GM23248 (cell line): ENCODE data around the gene PTPN18. TPM values are rescaled to one million over a fixed set of nuclear protein-coding genes. Genes with fewer than 3 reads are reported as not detected.

Experiments
- DNase-seq: peaks from one replicate; pipeline ENCODE4 v3.0.0-alpha.2; 2015
- H2AFZ ChIP-seq: fragments of 200-600 bp; sonication (generic); 2 replicates; pipeline ENCODE4 v1.6.1; 2016; ENCODE audit warnings: antibody characterized with exemption
- H3F3A ChIP-seq: fragments of 200-600 bp; sonication (generic); 2 replicates; pipeline ENCODE4 v1.6.1; 2016; ENCODE audit warnings: mild to moderate bottlenecking, antibody characterized with exemption, mixed run types; ENCODE audit not compliant: insufficient read depth
- H3K27ac ChIP-seq: fragments of 200-600 bp; sonication (generic); 2 replicates; pipeline ENCODE4 v1.5.1; 2016; ENCODE audit warnings: mild to moderate bottlenecking
- H3K27me3 ChIP-seq: fragments of 200-600 bp; sonication (generic); replicated peaks from 2 replicates; pipeline ENCODE4 v1.6.1; 2016; ENCODE audit warnings: mild to moderate bottlenecking; ENCODE audit not compliant: insufficient read depth
- H3K36me3 ChIP-seq: fragments of 200-600 bp; sonication (generic); 2 replicates; pipeline ENCODE4 v1.6.1; 2016; ENCODE audit warnings: low read depth, mild to moderate bottlenecking
- H3K4me1 ChIP-seq: fragments of 200-600 bp; sonication (generic); 2 replicates; pipeline ENCODE4 v1.6.1; 2016; ENCODE audit warnings: mild to moderate bottlenecking; ENCODE audit not compliant: insufficient read depth
- H3K4me2 ChIP-seq: fragments of 200-600 bp; sonication (generic); one replicate; pipeline ENCODE4 v1.6.1; 2016; ENCODE audit warnings: mild to moderate bottlenecking; ENCODE audit not compliant: unreplicated experiment
- H3K4me3 ChIP-seq: fragments of 200-600 bp; sonication (generic); 2 replicates; pipeline ENCODE4 v1.5.1; 2016; ENCODE audit warnings: mild to moderate bottlenecking
- H3K79me2 ChIP-seq: fragments of 200-600 bp; sonication (generic); 2 replicates; pipeline ENCODE4 v1.6.1; 2016; ENCODE audit warnings: mild to moderate bottlenecking; ENCODE audit not compliant: insufficient read depth
- H3K9ac ChIP-seq: fragments of 200-600 bp; sonication (generic); 2 replicates; pipeline ENCODE4 v1.6.1; 2016; ENCODE audit warnings: mild to moderate bottlenecking
- H3K9me2 ChIP-seq: fragments of 200-600 bp; sonication (generic); 2 replicates; pipeline ENCODE4 v1.6.1; 2016; ENCODE audit warnings: mixed run types, mild to moderate bottlenecking, moderate library complexity; ENCODE audit not compliant: insufficient read depth
- H3K9me3 ChIP-seq: fragments of 200-600 bp; sonication (generic); one replicate; pipeline ENCODE4 v1.6.1; 2017; ENCODE audit warnings: low read depth
- H4K20me1 ChIP-seq: fragments of 200-600 bp; sonication (generic); 2 replicates; pipeline ENCODE4 v1.6.0; 2016; ENCODE audit not compliant: insufficient read depth
- EZH2 ChIP-seq: fragments of 200-600 bp; sonication (generic); IDR thresholded peaks from 2 replicates; pipeline ENCODE4 v1.6.1; 2018; ENCODE audit warnings: antibody characterized with exemption, mild to moderate bottlenecking; ENCODE audit not compliant: insufficient read depth, poor library complexity, severe bottlenecking
- EZH2phosphoT487 ChIP-seq: fragments of 200-600 bp; sonication (generic); IDR thresholded peaks from 2 replicates; pipeline ENCODE4 v1.6.1; 2018; ENCODE audit warnings: antibody characterized with exemption, moderate library complexity, mild to moderate bottlenecking, low read depth; ENCODE audit not compliant: insufficient read depth
- WGBS, 2 experiments: methylation state at CpG; one replicate each; pipeline ENCODE4 v1.1.6; 2015 to 2017; ENCODE audit warnings: low lambda C conversion rate in 2 of 2, low coverage in 1 of 2; ENCODE audit errors: missing lambda C conversion rate in 2 of 2; 5-methylcytosine and 5-hydroxymethylcytosine counted together
- in situ Hi-C: fragments of 300-500 bp; cut with MboI; formaldehyde crosslinking; loops from 2 replicates; pipeline ENCODE4 v1.15.0; 2020
- polyA plus RNA-seq: library from polyadenylated mRNA; unstranded; fragments of >200 nt; fragmentation: Nextera tagmentation; extraction: Ambion mirVana; gene quantifications from 2 replicates; pipeline ENCODE4 v1.2.1, GENCODE V29; 2016
- total RNA-seq: library from RNA; depleted of rRNA; stranded (reverse); fragments of >200 nt; shearing (Covaris generic); gene quantifications from 2 replicates; pipeline ENCODE4 v1.2.3, GENCODE V29; 2014

The PTPN18 gene
- total and polyA plus RNA-seq, 2 experiments from 2014 or later: 17.5 to 19.2 TPM

DNA sequence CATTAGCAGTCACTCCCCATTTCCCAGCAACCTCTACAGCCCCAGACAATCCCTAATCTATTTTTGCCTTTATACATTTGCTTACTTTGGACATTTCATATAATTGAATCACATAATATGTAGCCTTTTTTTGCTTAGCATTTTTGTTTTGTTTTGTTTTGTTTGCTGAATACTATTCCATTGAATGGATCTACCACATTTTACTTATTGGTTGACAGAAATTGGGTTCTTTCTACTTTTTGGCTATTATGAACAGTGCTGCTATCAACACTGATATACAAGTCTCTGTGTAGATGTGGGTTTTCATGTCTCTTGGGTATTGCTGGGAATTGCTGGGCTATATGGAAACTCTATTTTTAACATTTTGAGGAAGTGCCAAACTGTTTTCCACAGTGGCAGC, 7.6 kb downstream of the PTPN18 start:
- TF ChIP-seq EZH2phosphoT487 (no peak), EZH2 (no peak)
- H3K4me2 ChIP-seq: no peak overlapping the region
- H3K79me2 ChIP-seq: no peaks in the 10 kb centered on the region
- no peaks in the 10 kb centered on the region for H3F3A ChIP-seq
- no peaks in the 10 kb centered on the region for H3K27me3 ChIP-seq
- no peak overlapping the region for H3K27ac ChIP-seq
- H2AFZ ChIP-seq: no peak overlapping the region
- DNase-seq: no peak
- H4K20me1 ChIP-seq: no peaks in the 10 kb centered on the region
- no peaks in the 10 kb centered on the region for H3K9me2 ChIP-seq
- no peak overlapping the region for H3K9ac ChIP-seq
- H3K4me3 ChIP-seq: no peak overlapping the region
- no peaks in the 10 kb centered on the region for H3K36me3 ChIP-seq
- in situ Hi-C loops: no loop called here
- no peaks in the 10 kb centered on the region for H3K9me3 ChIP-seq
- no peaks in the 10 kb centered on the region for H3K4me1 ChIP-seq

DNA sequence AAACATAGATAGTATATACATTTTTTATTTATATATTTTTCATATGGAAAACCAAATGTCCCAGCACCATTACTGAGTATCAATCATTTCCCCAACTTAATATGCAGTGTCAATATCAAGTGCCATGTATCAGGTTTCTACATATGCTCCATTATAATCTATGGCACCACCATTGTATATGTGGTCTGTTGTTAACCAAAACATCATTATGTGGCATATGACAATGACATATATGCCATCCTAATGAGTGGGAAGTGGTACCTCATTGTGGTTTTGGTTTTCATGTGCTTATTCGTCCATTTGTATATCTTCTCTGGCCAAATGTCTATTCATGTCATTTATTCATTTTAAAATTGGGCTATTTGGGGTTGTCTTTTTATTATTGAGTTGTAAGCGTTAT, 9.2 kb downstream of the PTPN18 start:
- H3K4me3 ChIP-seq: no peak overlapping the region
- no peak overlapping the region for H2AFZ ChIP-seq
- WGBS, 2 experiments: 87 to 92% methylated on average over 2 of the region's 2 CpGs
- TF ChIP-seq EZH2: no peak
- TF ChIP-seq EZH2phosphoT487: no peak
- no peak overlapping the region for H3K9ac ChIP-seq
- H3K27me3 ChIP-seq: no peaks in the 10 kb centered on the region
- H3K36me3 ChIP-seq: no peaks in the 10 kb centered on the region
- DNase-seq: no peak
- no peaks in the 10 kb centered on the region for H3K4me1 ChIP-seq
- no peaks in the 10 kb centered on the region for H4K20me1 ChIP-seq
- in situ Hi-C loops: no loop called here
- H3K4me2 ChIP-seq: no peak overlapping the region
- no peaks in the 10 kb centered on the region for H3K9me2 ChIP-seq
- H3K27ac ChIP-seq: no peak overlapping the region
- no peaks in the 10 kb centered on the region for H3K9me3 ChIP-seq
- no peaks in the 10 kb centered on the region for H3F3A ChIP-seq
- no peaks in the 10 kb centered on the region for H3K79me2 ChIP-seq

- Histone ChIP-seq H3K9me2 (no peaks in the 10 kb centered on the region), H3K9ac (no peak overlapping the region), H3F3A (no peaks in the 10 kb centered on the region), H3K27ac (no peak overlapping the region), H3K79me2 (peaks cover 3% of the 10 kb centered on the region; the same call in 1 of the 2 replicates), H4K20me1 (no peaks in the 10 kb centered on the region), H3K36me3 (no peaks in the 10 kb centered on the region), H3K27me3 (no peaks in the 10 kb centered on the region), H3K4me2 (no peak overlapping the region), H3K9me3 (no peaks in the 10 kb centered on the region), H3K4me3 (no peak overlapping the region), H3K4me1 (no peaks in the 10 kb centered on the region), H2AFZ (no peak overlapping the region)
- in situ Hi-C loops: no loop called here
- DNase-seq: no peak
- WGBS, 2 experiments: 89 to 95% methylated on average over 2 of the region's 2 CpGs
- TF ChIP-seq EZH2phosphoT487 (no peak), EZH2 (no peak)
Observed at GRCh38 chr2:130365963-130366362, 10.1 kb downstream of the PTPN18 start.

GRCh38 chr2:130366720-130367119, 10.9 kb downstream of the PTPN18 start:
- H3K36me3 ChIP-seq: no peaks in the 10 kb centered on the region
- H2AFZ ChIP-seq: no peak overlapping the region
- H3K4me1 ChIP-seq: no peaks in the 10 kb centered on the region; the same call in 1 of the 2 replicates
- H3K9me2 ChIP-seq: no peaks in the 10 kb centered on the region
- no peak for TF ChIP-seq EZH2phosphoT487
- no peak for TF ChIP-seq EZH2
- no peaks in the 10 kb centered on the region for H3K9me3 ChIP-seq
- no peak overlapping the region for H3K27ac ChIP-seq
- peaks cover 10% of the 10 kb centered on the region for H3K79me2 ChIP-seq
- no peaks in the 10 kb centered on the region for H3K27me3 ChIP-seq
- in situ Hi-C loops: no loop called here
- no peak overlapping the region for H3K4me2 ChIP-seq
- no peak for DNase-seq
- H3K9ac ChIP-seq: no peak overlapping the region
- no peak overlapping the region for H3K4me3 ChIP-seq
- no peaks in the 10 kb centered on the region for H3F3A ChIP-seq
- no peaks in the 10 kb centered on the region for H4K20me1 ChIP-seq
- WGBS, 2 experiments: 94 to 100% methylated on average over 1 of the region's 1 CpG

GRCh38 chr2:130368786-130369185, 12.9 kb downstream of the PTPN18 start:
- Histone ChIP-seq H3K36me3 (no peaks in the 10 kb centered on the region), H3K9me2 (no peaks in the 10 kb centered on the region), H3K4me1 (peaks cover 6% of the 10 kb centered on the region), H3K4me2 (no peak overlapping the region), H3K9me3 (no peaks in the 10 kb centered on the region), H4K20me1 (no peaks in the 10 kb centered on the region), H3K9ac (no peak overlapping the region), H3K27ac (no peak overlapping the region), H2AFZ (no peak overlapping the region), H3K4me3 (no peak overlapping the region), H3F3A (no peaks in the 10 kb centered on the region), H3K79me2 (peaks cover 22% of the 10 kb centered on the region), H3K27me3 (no peaks in the 10 kb centered on the region)
- in situ Hi-C loops: no loop called here
- TF ChIP-seq EZH2phosphoT487: no peak
- no peak for DNase-seq
- WGBS, 2 experiments: 85 to 96% methylated on average over 5 of the region's 5 CpGs
